K562 (cell line): ENCODE results near the gene TUBB1. TPM values are rescaled to one million over a fixed set of nuclear protein-coding genes. Genes with fewer than 3 reads are reported as not detected.

Source experiments
- ATAC-seq: fragments of 200-7000 bp; cut with Tn5 transposase; 3 replicates; pipeline ENCODE4 v1.9.1; 2020; ENCODE audit warnings: moderate library complexity
- BruUV-seq: library from RNA; stranded (reverse); fragments of 400-500 nt; replicated peaks from 2 replicates; lab custom pipeline; 2021; lab: Mats Ljungman, UMichigan
- CTCF ChIA-PET: fragments of 300-600 bp; formaldehyde crosslinking; extraction: SDS; loops from one replicate; lab custom pipeline; 2021; ENCODE audit warnings: low intra/inter-chr PET ratio; lab: Yijun Ruan, JAX
- POLR2A ChIA-PET: fragments of 300-600, 350-650 bp; sonication (Branson Sonifier 250); formaldehyde crosslinking; extraction: SDS; loops from one replicate; lab custom pipeline; 2021; ENCODE audit warnings: antibody characterized with exemption, inconsistent platforms; lab: Yijun Ruan, JAX
- DNase-seq, 4 experiments: peaks; one replicate each; pipeline versions ENCODE4 v3.0.0 to v3.0.0-alpha.2; 2011 to 2018; ENCODE audit warnings: low spot score in 3 of 4, mixed read lengths in 3 of 4; ENCODE audit errors: extremely low read depth in 1 of 4
- FAIRE-seq: peaks from 2 replicates; lab custom pipeline; 2011; peaks lifted over from hg19 to GRCh38; lab: Jason Lieb, UNC
- H2AFZ ChIP-seq: 2 replicates; pipeline ENCODE4 v1.6.0; 2011; ENCODE audit warnings: low read depth, low read length, control low read depth, inconsistent platforms
- H3K27ac ChIP-seq: fragments of 200-600 bp; 3 replicates; pipeline ENCODE4 v1.8.0; 2011; ENCODE audit warnings: low read depth, mild to moderate bottlenecking, control low read depth, inconsistent platforms, low read length, moderate library complexity, mixed read lengths; ENCODE audit errors: extremely low read depth
- H3K27me3 ChIP-seq, 2 experiments: fragments of 300-600 bp in 1 of 2; 2 replicates in 1 of 2; 3 replicates in 1 of 2; pipeline versions ENCODE4 v1.6.0 to v1.8.0; 2011; ENCODE audit warnings: inconsistent platforms in 2 of 2, low read length in 2 of 2, mild to moderate bottlenecking in 1 of 2, mixed read lengths in 1 of 2, moderate library complexity in 1 of 2; ENCODE audit not compliant: control insufficient read depth in 2 of 2, insufficient read depth in 2 of 2
- H3K36me3 ChIP-seq: fragments of 300-600 bp; 3 replicates; pipeline ENCODE4 v1.8.0; 2011; ENCODE audit warnings: mild to moderate bottlenecking, low read length, inconsistent platforms; ENCODE audit not compliant: control insufficient read depth, insufficient read depth
- H3K4me1 ChIP-seq, 2 experiments: fragments of 200-600 bp in 1 of 2; replicated peaks in 1 of 2; 2 replicates in 1 of 2; 3 replicates in 1 of 2; pipeline versions ENCODE4 v1.5.1 to v1.8.0; 2011; ENCODE audit warnings: inconsistent platforms in 2 of 2, low read length in 2 of 2, mild to moderate bottlenecking in 1 of 2, mixed read lengths in 1 of 2, moderate library complexity in 1 of 2; ENCODE audit not compliant: control insufficient read depth in 2 of 2, insufficient read depth in 2 of 2
- H3K4me2 ChIP-seq: 2 replicates; pipeline ENCODE4 v1.6.1; 2011; ENCODE audit warnings: low read length, control low read depth, inconsistent platforms, mixed read lengths; ENCODE audit not compliant: insufficient read depth
- H3K4me3 ChIP-seq: fragments of 200-600 bp; sonication (generic), shearing (Covaris generic); 2 replicates; pipeline ENCODE4 v1.5.1; 2016; ENCODE audit warnings: control low read depth, inconsistent platforms
- H3K79me2 ChIP-seq: fragments of 200-600 bp; 3 replicates; pipeline ENCODE4 v1.8.0; 2011; ENCODE audit warnings: low read length, inconsistent platforms; ENCODE audit not compliant: control insufficient read depth, insufficient read depth
- H3K9ac ChIP-seq, 2 experiments: 2 replicates each; pipeline versions ENCODE4 v1.6.0 to v1.6.1; 2011; ENCODE audit warnings: low read depth in 2 of 2, low read length in 2 of 2, control low read depth in 1 of 2, inconsistent platforms in 1 of 2, mild to moderate bottlenecking in 1 of 2, mixed read lengths in 1 of 2; ENCODE audit not compliant: insufficient read depth in 1 of 2
- H3K9me1 ChIP-seq: one replicate; pipeline ENCODE4 v1.6.0; 2011; ENCODE audit warnings: inconsistent platforms, mild to moderate bottlenecking, low read length, moderate library complexity; ENCODE audit not compliant: control insufficient read depth, insufficient read depth
- H3K9me3 ChIP-seq: replicated peaks from 2 replicates; pipeline ENCODE4 v1.5.1; 2011; ENCODE audit warnings: low read depth, low read length, inconsistent platforms; ENCODE audit not compliant: control insufficient read depth, insufficient read depth
- H4K20me1 ChIP-seq: replicated peaks from 2 replicates; pipeline ENCODE4 v1.6.1; 2011; ENCODE audit warnings: low read length, inconsistent platforms, mixed read lengths; ENCODE audit not compliant: control insufficient read depth, insufficient read depth
- BCOR ChIP-seq: fragments of 450-650 bp; IDR thresholded peaks from 2 replicates; pipeline ENCODE4 v1.6.1; 2016
- CCNT2 ChIP-seq: IDR thresholded peaks from 2 replicates; pipeline ENCODE4 v1.6.1; 2011; ENCODE audit warnings: borderline replicate concordance, low read depth, mild to moderate bottlenecking, moderate library complexity, mixed read lengths, low read length; ENCODE audit not compliant: insufficient read length; ENCODE audit errors: extremely low read depth
- CEBPG ChIP-seq, 3 experiments: fragments of 200-800 bp in 1 of 3; sonication (Bioruptor generic) in 1 of 3; sonication (generic) in 1 of 3; formaldehyde crosslinking in 1 of 3; IDR thresholded peaks in 2 of 3; conservative IDR thresholded peaks in 1 of 3; 2 replicates each; pipeline versions ENCODE4 v1.6.1 to v1.8.0; 2016 to 2022; ENCODE audit warnings: missing compliant biosample characterization in 2 of 3, missing genetic modification characterization in 2 of 3, mild to moderate bottlenecking in 1 of 3, missing genetic modification reagents in 1 of 3
- FOXA1 ChIP-seq: fragments of 450-650 bp; IDR thresholded peaks from 2 replicates; pipeline ENCODE4 v1.6.1; 2016; ENCODE audit warnings: mild to moderate bottlenecking, borderline replicate concordance
- GABPB2 ChIP-seq: fragments of 250-450 bp; sonication (Bioruptor Pico); conservative IDR thresholded peaks from 2 replicates; pipeline ENCODE4 v1.5.1; 2021; ENCODE audit warnings: mild to moderate bottlenecking
- GATA2 ChIP-seq: sonication (generic); formaldehyde crosslinking; IDR thresholded peaks from 2 replicates; pipeline ENCODE4 v1.4.0; 2020; ENCODE audit warnings: mild to moderate bottlenecking, missing genetic modification reagents
- KDM1A ChIP-seq, 2 experiments: fragments of 450-650 bp; IDR thresholded peaks; 2 replicates each; pipeline ENCODE4 v1.6.1; 2016; ENCODE audit warnings: mild to moderate bottlenecking in 2 of 2
- MAFG ChIP-seq: fragments of 450-650 bp; conservative IDR thresholded peaks from 2 replicates; pipeline ENCODE4 v1.6.1; 2016; ENCODE audit warnings: missing genetic modification characterization, missing compliant biosample characterization
- MTA1 ChIP-seq: fragments of 450-650 bp; IDR thresholded peaks from 2 replicates; pipeline ENCODE4 v1.6.1; 2017; ENCODE audit warnings: borderline replicate concordance
- NCOA2 ChIP-seq, 2 experiments: fragments of 450-650 bp; IDR thresholded peaks; 2 replicates each; pipeline ENCODE4 v1.6.1; 2018; ENCODE audit warnings: mild to moderate bottlenecking in 2 of 2, moderate library complexity in 1 of 2; ENCODE audit not compliant: partially characterized antibody in 2 of 2
- POLR2AphosphoS5 ChIP-seq: IDR thresholded peaks from 2 replicates; pipeline ENCODE4 v1.6.1; 2011; ENCODE audit warnings: mild to moderate bottlenecking, low read depth, low read length, moderate library complexity; ENCODE audit not compliant: control insufficient read depth, insufficient read depth
- RCOR1 ChIP-seq, 2 experiments: IDR thresholded peaks; 2 replicates each; pipeline ENCODE4 v1.6.1; 2012; ENCODE audit warnings: low read depth in 2 of 2, low read length in 2 of 2, borderline replicate concordance in 1 of 2, improper control_type of control experiment in 1 of 2
- TAL1 ChIP-seq: fragments of 450-650 bp; IDR thresholded peaks from 2 replicates; pipeline ENCODE4 v1.6.1; 2016; ENCODE audit warnings: mild to moderate bottlenecking
- ZNF311 ChIP-seq: fragments of 250-450 bp; sonication (Bioruptor Pico); IDR thresholded peaks from 2 replicates; pipeline ENCODE4 v1.4.0; 2020; ENCODE audit warnings: mild to moderate bottlenecking, moderate library complexity
- WGBS: fragments of 100-300 bp; shearing (Covaris generic); methylation state at CpG from one replicate; pipeline ENCODE4 v1.1.6; 2016; ENCODE audit warnings: low coverage, mixed read lengths; ENCODE audit not compliant: insufficient coverage; ENCODE audit errors: missing lambda C conversion rate; 5-methylcytosine and 5-hydroxymethylcytosine counted together
- in situ Hi-C: fragments of 300-500 bp; cut with MboI; formaldehyde crosslinking; loops from 4 replicates; pipeline ENCODE4 v1.15.0; 2018; ENCODE audit warnings: inconsistent platforms, mixed read lengths
- intact Hi-C: fragments of 100-400 bp; cut with micrococcal nuclease; formaldehyde crosslinking; loops from 2 replicates; pipeline ENCODE4 v1.14.2; 2022
- polyA plus RNA-seq, 8 experiments: library from polyadenylated mRNA; depleted of rRNA in 4 of 8; stranded (reverse) in 5 of 8; unstranded in 3 of 8; fragments of >200 nt; fragmentation: Nextera tagmentation in 2 of 8; fragmentation: Illumina TruSeq in 1 of 8; extraction: Ambion mirVana in 2 of 8; extraction: Trizol in 1 of 8; gene quantifications; 2 replicates each; pipeline versions ENCODE4 v1.2.1 to v1.2.3, GENCODE V29; 2011 to 2014; ENCODE audit warnings: inconsistent platforms in 1 of 8, missing spikeins in 1 of 8
- total RNA-seq, 7 experiments: library from RNA; depleted of rRNA in 6 of 7; stranded (reverse); fragments of >200 nt in 6 of 7; fragmentation: Illumina TruSeq in 2 of 7; extraction: Trizol in 2 of 7; gene quantifications; 2 replicates each; pipeline versions ENCODE4 v1.2.1 to v1.2.3, GENCODE V29; 2011 to 2021; ENCODE audit warnings: low replicate concordance in 1 of 7
- TF ChIP-seq, protein P1 (sequence below): fragments of 250-450 bp; sonication (Bioruptor Pico); IDR thresholded peaks from 2 replicates; pipeline ENCODE4 v1.5.0; 2021; ENCODE audit warnings: mild to moderate bottlenecking, moderate library complexity
- TF ChIP-seq, protein P2 (sequence below): fragments of 450-650 bp; formaldehyde crosslinking; IDR thresholded peaks from 2 replicates; pipeline ENCODE4 v1.4.0; 2020; ENCODE audit warnings: mild to moderate bottlenecking, mixed read lengths

TUBB1 gene
- total and polyA plus RNA-seq, 9 of the 15 experiments (the other 6 are each of a cell fraction or from before 2014, with no cell fraction given), result 1.5 to 3.9 (median 2.4) TPM

DNA sequence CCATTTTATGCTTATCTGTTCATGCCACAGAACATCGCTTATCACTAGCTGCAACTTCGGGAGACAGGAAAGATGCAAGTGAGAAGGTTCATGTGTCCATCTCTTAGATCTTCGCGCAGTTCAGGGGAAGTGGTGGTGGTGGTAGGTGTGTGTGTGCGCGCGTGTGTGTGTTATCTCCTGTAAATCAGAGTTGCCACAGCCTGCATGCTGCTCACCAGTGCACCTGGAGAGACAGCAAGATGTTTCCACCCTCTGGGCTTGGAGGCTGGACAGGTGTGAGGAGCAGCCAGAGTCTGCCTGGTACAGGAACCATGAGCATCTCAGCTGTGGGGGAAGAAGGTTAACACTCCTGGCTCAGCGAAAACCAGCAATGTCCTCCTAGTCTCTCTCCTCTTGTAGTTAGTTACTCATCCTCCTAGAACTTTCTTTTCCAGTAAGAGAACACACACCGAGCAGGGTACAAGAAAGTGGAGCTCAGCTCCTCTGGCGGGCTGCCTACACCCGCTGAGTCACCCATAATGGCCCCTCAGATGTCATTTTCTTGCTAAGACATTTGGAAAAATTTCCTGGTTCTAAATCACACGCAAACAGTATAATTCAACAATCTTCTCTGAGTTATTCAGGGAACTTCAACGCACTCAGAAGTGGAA, 5.1 kb upstream of the TUBB1 start:
- Histone ChIP-seq H3K4me2 (peak overlapping the region; percentile 44), H3K27ac (peak overlapping the region; percentile 27; the same call in 2 of the 3 replicates), H3K9ac (peak overlapping the region; percentile 32; a peak in 3 of 4 replicates), H3K9me1 (no peaks in the 10 kb centered on the region), H2AFZ (peak overlapping the region; percentile 54; the same call in 1 of the 2 replicates), H3K36me3 (peaks cover 3% of the 10 kb centered on the region; the same call in 1 of the 3 replicates), H3K9me3 (no peaks in the 10 kb centered on the region), H3K27me3 (no peaks in the 10 kb centered on the region), H3K79me2 (peaks cover 4% of the 10 kb centered on the region; the same call in 2 of the 3 replicates), H3K4me3 (no peak overlapping the region), H3K4me1 (peaks cover 83 to 89% of the 10 kb centered on the region in 2 experiments), H4K20me1 (no peaks in the 10 kb centered on the region)
- CTCF ChIA-PET, result no interaction called here
- ATAC-seq, result peak; percentile 2; the same call in 2 of the 3 replicates
- no peak for DNase-seq
- intact Hi-C loops, result no loop called here
- 11% methylated on average over 11 of the region's 13 CpGs for WGBS
- in situ Hi-C loops, result no loop called here
- FAIRE-seq, result peak; percentile 61
- BruUV-seq, result no TSS peak
- POLR2A ChIA-PET, result interaction anchor here (1.4 kb wide), 1 partner anchor 18 kb away, joined by 3 read pairs; the partner anchor contains the start of gene ATP5F1E
- TF ChIP-seq FOXA1 (no peak), ZNF311 (CRISPR knock-in tag) (peak; percentile 44; the same call in 1 of the 2 replicates), BCOR (no peak), CCNT2 (no peak), MAFG (0 out of 2 replicates have a peak, but pooled peaks have one; percentile 9), RCOR1 (IDR thresholded peaks at IDR 0.05; ENCODE audit: borderline replicate concordance in 1 of 2, low read depth in 2 of 2, low read length in 2 of 2) (peak in 1 of 2 experiments; percentile 37; a peak in 1 of 4 replicates), MTA1 (0 out of 2 replicates have a peak, but pooled peaks have one; percentile 18), CEBPG (CRISPR knock-in tag; IDR thresholded peaks at IDR 0.05) (no peak), CEBPG (tag; conservative IDR thresholded peaks at IDR 0.05 in 1 of 2, IDR thresholded peaks at IDR 0.05 in 1 of 2) (no peak), TAL1 (no peak; the same call in 1 of the 2 replicates), GATA2 (CRISPR knock-in tag) (peak; percentile 57; the same call in 1 of the 2 replicates), NCOA2 (IDR thresholded peaks at IDR 0.05; ENCODE audit: partially characterized antibody in 2 of 2) (no peak), POLR2AphosphoS5 (no peak), GABPB2 (no peak), KDM1A (IDR thresholded peaks at IDR 0.05) (peak in 1 of 2 experiments; percentile 64; a peak in 2 of 4 replicates)
- TF ChIP-seq, protein P1, sequence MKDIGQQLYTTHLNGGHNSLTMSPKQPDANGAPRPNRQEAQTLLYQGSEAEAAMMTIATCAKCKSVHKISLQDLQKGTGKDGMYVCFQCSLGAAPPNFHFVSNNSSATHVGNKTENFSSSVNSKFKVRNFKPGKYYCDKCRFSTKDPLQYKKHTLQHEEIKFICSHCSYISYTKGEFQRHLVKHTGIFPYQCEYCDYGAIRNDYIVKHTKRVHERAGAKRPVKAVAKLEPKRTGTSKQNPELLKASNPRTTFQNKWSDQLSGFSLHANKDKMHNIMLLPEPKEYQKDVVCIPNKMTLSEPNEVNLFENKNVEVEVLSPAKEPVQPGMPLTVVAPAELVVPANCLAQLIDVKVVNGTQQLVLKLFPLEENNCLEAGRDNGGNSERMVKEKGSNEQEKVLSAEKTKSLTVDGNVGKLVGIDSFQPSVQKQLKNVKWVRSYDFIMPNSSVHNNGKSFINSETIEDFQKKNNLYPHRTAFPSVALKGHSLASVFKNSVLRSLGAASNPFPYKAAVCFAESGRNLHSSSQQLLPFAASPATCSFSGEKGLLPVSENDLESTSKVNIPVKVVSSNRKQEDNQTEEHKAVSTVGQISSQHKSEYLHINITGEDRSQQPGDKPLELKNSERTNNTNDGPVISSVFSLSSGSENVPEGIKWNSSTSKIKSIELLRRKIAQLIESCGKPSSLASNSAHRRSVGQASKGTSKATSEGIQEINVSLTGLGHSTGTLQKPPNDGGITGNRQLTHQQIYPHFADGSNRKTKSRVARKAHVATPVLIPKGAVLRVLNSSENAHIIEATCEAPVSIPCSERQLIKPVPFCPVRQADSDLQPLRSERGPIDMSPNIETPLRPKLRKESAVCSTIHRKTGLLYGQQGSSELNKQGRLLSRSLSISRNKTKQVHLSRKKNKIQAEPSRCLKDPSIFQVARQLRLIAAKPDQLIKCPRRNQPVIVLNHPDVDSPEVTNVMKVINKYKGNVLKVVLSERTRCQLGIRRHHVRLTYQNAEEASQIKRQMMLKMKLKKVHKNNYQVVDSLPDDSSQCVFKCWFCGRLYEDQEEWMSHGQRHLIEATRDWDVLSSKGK (CRISPR knock-in tag), result no peak
- TF ChIP-seq, protein P2, sequence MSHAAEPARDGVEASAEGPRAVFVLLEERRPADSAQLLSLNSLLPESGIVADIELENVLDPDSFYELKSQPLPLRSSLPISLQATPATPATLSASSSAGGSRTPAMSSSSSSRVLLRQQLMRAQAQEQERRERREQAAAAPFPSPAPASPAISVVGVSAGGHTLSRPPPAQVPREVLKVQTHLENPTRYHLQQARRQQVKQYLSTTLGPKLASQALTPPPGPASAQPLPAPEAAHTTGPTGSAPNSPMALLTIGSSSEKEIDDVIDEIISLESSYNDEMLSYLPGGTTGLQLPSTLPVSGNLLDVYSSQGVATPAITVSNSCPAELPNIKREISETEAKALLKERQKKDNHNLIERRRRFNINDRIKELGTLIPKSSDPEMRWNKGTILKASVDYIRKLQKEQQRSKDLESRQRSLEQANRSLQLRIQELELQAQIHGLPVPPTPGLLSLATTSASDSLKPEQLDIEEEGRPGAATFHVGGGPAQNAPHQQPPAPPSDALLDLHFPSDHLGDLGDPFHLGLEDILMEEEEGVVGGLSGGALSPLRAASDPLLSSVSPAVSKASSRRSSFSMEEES (CRISPR knock-in tag), result no peak
